GM08714 (cell line): ENCODE data around the gene WNT9B.

Source experiments
- H3K4me3 ChIP-seq: fragments of 200-500 bp; sonication (Bioruptor generic); 2 replicates; pipeline ENCODE4 v1.5.1; 2014; ENCODE audit warnings: mild to moderate bottlenecking, low read length, inconsistent platforms
- ZNF274 ChIP-seq: IDR thresholded peaks from 2 replicates; pipeline ENCODE4 v1.6.1; 2012; ENCODE audit warnings: mild to moderate bottlenecking, low read depth, low read length

Gene WNT9B

DNA sequence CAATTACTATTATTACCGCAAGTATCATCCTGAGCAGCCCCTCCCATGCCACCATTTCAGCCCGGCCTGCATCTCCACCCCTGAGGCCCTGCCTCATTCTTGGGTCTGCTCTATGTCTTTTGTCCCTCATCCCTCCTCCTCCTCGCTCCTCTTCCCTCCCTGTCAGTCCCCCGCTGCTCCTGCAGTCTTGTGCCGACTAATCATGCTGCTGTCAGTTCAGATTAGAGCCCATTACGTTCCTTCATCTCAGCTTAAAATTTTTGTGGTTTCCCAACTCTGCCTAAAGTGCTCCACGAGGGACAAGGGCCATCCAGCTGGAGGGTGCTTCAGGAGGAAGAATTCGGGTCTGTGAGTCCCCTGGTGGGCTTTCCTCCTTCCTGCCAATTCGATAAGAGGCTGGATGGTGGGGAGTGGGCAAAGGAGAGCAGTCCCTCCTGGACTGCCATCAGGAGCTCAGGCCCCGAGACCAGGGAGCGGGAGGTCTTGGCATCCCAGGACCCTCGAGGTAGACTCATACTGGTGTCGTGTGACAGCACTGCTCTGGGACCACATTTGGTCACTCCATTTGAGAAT is 38.7 kb downstream of the WNT9B start:
- no peak overlapping the region for H3K4me3 ChIP-seq
- no peak for TF ChIP-seq ZNF274

DNA sequence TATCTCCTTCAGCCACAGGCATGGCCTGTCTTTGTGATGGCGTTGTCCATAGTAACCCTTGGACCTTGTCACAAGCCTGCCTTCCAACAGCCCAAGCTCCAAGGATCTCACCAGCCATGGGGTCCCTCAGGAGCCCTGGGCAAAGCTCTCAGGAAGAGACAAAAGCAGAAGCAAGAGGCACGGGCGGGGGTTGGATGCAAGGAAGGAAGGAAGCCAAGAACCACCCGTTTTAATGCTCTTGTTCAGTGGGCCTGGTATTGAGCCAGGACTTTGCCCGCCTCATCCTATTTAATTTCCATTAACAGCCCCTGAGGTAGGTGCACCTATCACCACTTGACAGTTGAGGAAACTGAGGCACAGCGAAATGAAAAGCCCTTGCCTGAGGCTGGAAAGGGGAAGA is 39.3 kb downstream of the WNT9B start:
- no peak overlapping the region for H3K4me3 ChIP-seq
- TF ChIP-seq ZNF274: no peak

DNA sequence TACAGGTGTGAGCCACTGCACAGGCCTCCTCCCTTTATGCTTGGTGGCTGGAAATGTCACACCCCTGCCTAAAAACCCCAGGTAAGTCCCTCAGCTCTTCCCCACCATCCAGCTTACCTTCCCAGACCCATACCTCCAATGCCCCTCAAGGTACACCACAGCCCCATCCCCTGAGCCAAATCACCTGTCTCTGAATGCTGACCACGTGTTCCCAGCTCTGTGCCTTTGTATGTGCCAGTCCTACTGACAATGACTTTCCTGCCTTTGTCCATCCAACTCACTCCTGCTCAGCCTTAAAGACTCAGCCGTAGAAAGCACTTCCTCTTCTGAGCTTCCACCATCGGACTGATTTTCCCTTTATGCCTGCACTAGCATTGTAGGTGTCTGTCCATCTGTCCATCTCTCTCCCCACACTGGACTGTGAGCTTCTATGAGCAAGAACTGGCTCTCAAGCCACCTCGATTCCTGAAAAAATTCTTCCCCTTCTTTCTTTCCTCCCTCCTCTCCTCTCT is 40.9 kb downstream of the WNT9B start:
- no peak overlapping the region for H3K4me3 ChIP-seq
- TF ChIP-seq ZNF274: no peak

DNA sequence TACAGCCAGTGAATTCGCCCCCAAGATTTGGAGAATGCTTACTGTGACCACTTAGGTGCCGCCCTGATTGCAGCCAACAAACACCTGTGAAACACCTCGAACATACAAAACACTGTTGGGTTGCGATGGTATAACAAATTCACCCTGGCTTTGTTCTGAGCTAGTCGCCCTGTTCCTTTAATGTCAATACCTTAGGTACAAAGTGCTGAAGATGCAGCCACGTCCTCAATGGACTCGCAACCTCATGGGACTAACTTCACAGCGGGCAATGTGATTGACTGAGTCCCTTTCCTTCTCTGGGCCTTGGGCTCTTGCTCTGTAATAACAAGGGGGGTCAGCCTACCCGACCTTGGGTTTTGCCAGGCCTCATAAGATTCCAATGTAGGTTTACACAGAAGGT is 42.6 kb downstream of the WNT9B start:
- H3K4me3 ChIP-seq: no peak overlapping the region
- TF ChIP-seq ZNF274: no peak

DNA sequence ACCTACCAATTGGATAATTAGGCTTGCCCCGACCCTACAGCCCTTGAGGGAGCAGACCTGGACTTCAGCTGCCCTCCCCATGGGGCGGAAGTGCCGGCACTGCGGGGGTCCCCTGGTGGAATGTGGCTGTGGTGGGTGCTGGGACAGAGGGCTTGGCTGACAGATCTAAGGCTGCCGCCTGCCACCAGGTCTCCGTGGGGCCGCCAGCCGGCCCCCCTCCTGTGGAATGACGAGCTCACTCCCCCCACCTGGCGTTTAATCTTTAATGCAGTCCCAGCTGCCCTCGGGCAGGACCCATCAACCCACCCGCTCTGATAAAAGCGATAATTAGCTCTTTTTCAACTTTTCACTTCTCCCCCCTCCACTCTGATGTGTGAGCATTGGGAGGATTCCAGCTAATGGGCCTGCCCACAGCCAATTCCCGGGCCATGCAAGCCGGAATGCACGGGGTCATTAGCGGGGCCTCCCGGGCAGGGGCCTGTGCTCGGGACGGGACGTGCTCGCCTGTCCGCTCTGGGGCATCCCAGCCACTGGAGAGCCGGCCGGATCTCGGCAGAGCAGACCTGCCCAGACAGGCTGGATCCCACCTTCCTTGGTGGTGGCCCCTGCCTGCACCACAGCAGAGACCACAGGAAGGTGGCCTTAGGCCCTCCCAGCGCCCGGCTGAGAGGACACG is 43.2 kb downstream of the WNT9B start:
- H3K4me3 ChIP-seq: no peak overlapping the region
- TF ChIP-seq ZNF274: no peak

DNA sequence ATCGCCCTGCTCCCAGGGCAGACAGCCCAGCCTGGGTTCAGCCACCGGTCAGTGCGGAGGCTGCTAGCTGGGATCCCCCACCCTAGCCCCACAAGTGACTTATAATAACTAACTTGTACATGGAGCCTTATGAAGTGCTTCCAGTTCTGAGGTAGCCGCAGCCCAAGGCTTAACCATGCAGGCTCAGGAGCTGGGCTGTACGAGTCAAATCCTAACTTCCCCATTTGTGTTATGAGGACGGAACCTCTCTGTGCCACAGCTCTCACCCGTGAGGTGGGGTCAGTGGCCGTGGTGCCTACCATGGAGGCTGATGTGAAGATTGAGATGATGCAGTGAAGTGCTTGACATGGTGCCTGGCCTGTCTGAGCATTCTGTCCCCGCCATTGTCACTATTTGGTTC is 43.8 kb downstream of the WNT9B start:
- H3K4me3 ChIP-seq: no peak overlapping the region
- TF ChIP-seq ZNF274: no peak

DNA sequence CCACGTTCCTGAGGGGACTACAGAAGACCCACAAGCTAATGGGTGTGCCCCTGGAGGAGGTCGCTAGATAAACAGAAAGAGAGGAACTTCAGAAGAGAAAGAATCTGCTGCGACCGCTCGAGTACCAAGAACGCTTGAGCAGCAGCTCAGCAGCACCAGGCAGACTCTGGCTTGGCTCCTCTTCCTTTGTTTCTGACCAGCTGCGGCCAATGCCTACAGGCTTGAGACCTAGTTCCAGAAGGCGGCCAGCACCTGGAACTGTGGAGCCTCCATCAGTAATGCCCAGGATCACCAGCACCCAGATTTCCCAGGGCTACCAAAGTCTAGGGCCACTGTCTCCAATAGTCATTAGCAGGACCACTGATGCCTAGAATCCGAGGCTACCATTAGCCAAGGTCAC is 45.6 kb downstream of the WNT9B start:
- H3K4me3 ChIP-seq: no peak overlapping the region
- TF ChIP-seq ZNF274: no peak

DNA sequence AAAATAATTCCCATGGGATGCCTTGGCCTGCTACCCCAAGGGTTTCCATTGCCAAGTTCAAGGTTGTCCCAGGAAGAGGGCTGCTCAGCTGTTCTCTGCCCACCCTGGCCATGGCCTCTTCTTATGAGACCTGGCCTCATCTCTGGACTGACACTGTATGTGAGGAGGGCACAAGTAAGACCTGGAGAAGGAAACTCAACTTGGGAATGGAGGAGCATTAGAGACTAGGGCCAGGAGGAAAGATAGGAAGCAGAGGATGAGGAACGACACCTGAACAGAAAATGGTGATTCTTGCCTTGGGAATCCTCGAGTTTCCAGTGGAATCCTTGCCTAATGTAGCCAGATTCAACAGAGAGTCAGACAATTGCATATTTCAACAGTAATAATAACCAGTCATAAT is 47.0 kb downstream of the WNT9B start:
- no peak overlapping the region for H3K4me3 ChIP-seq
- TF ChIP-seq ZNF274: no peak

DNA sequence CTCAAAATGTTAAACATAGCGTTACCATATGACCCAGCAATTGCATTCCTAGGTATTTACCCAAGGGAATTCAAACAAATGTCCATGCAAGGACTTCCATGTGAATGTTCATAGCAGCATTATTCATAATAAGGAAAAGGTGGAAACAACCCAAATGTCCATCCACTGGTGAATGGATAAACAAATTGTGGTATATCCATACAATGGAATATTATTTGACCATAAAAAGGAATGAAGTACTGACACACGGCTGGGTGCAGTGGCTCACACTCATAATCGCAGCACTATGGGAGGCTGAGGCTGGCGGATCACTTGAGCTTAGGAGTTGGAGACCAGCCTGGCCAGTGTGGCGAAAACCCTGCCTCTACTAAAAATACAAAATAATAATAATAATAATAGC is 47.5 kb downstream of the WNT9B start:
- no peak overlapping the region for H3K4me3 ChIP-seq
- no peak for TF ChIP-seq ZNF274

DNA sequence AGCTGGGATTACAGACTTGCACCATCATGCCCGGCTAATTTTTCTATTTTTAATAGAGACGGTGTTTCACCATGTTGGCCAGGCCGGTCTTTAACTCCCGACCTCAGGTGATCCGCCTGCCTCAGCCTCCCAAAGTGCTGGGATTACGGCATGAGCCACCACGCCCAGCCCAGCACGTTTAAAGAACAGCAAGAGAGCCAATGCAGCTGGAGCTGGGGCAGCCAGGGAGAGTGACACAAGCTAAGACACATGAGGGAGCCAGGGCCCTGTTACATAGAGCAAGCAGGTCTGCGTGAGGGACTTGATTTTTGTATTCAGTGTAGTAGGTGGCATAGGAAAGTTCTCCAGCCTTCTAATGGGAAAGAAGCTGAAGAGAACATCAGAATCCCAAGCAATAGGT is 49.9 kb downstream of the WNT9B start:
- TF ChIP-seq ZNF274: no peak

DNA sequence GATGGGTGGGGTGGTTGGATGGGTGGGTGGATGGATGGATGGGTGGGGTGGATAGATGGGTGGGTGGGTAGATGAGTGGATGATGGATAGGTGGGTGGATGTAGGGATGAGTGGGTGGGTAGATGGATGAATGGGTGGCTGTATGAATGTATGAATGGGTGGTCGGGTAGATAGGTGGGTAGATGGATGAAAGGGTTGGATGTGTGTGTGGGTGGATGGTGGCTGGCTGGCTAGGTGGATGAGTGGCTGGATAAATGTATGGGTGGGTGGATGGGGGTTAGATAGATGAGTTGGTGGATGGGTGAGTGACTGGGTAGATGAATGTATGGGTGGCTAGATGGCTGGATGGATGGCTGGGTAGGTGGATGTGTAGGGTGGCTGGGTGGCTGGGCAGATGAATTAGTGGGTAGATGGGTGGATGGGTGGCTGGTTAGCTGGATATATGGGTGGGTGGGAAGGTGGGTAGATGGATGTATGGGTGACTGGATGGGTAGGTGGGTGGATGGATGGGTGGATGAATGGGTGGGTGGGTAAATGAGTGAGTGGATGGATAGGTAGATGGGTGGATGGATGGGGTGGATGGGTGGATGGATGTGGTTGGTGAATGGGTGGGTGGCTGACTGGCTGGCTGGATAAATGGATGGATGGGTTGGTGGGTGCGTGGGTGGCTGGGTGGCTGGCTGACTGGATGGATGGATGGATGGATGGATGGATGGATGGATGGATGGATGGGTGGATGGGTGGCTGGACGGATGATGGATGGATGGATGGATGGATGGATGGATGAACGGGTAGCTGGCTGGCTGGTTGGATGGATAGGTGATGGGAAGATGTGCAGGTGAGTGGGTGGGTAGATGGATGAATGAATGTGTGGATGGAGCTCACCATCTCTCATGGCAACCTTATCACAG is 52.6 kb downstream of the WNT9B start:
- TF ChIP-seq ZNF274: no peak
- H3K4me3 ChIP-seq: no peak overlapping the region

More for the DNA sequence above, 49.9 kb downstream of the WNT9B start:
- H3K4me3 ChIP-seq: no peak overlapping the region

DNA sequence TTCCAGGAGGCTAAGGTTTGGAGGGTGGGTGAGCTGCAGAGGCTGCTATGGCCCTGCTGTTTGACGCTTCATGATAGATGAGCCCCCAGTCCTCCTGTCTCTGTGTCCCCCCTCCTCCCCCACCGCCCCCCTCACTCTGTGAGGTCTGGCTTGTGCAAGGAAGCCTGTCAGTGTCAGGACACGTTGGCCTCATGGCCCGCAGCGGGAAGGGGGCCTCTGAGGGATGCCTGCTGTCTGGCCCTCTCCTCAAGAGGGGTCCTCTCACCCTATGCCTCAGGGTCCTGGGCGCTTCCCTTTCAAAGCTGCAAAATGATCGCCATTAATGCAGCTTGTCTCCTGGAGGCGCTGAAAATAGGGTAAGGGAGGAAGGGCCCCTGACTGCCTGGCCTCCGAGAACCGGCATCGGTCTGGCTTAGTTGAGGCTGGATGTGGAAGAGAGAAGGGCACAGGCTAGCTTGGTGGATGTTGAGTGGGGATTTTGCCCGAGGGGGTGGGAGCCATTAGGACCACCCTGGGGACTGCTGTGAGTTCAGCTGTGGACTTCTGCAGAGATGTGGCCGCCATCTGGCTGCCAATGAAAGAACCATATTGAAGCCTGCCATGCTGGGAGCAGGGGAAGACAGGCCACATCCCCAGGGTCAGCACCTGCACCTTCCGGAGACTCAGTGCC is 56.8 kb downstream of the WNT9B start:
- TF ChIP-seq ZNF274: no peak
- H3K4me3 ChIP-seq: no peak overlapping the region

DNA sequence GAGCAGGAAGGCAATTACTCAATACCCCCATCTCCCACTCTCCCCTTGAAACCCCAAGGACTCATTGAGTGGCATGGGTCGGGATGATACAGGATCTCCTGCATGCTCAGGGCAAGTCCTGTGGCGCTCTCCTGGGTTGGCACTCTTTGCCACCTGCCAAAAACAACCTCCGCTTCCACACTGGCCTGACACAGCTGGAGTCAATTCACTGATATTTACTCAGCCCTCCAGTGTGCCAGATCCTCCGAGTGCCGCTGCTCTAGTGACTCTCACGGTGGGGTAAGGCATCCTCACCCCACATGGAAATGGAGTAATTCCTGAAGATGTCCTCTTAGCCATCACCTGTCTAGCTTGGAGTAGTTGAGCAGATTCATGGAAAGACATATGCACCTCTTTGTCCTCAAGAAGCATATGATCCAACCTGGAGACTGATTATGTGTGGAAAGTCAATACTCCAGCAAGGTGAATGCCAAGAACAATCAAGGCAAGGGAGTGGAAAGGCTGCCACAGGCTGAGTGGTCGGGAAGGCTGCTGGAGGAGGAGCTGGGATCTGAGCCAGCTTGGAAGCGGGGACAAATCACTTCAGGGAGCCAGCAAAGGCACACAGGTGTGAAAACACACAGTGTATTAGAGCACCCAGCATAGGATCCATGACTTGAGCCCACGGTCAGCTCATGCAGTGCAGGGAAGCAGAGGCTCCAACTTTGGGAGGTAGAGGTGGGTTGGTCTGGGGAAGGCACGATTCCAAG is 59.0 kb downstream of the WNT9B start:
- TF ChIP-seq ZNF274: no peak
- no peak overlapping the region for H3K4me3 ChIP-seq
